Adrenal gland (tissue), 12 donors: ENCODE measurements around the gene ZNF700. TPM values are rescaled to one million over a fixed set of nuclear protein-coding genes. Genes with fewer than 3 reads are reported as not detected.

Experiments
- DNase-seq, 7 donors: peaks; one replicate each; pipeline ENCODE4 v3.0.0-alpha.2; 2019 to 2020
- H3K27ac ChIP-seq, 5 donors: fragments of 200-600 bp; sonication (generic) in 4 of 5; 1 replicate in 3 of 5; 2 replicates in 2 of 5; pipeline versions ENCODE4 v1.5.1 to v1.8.0; 2016 to 2020; ENCODE audit warnings: mild to moderate bottlenecking in 1 of 5
- H3K27me3 ChIP-seq: fragments of 200-600 bp; 2 replicates; pipeline ENCODE4 v1.8.0; 2021
- H3K36me3 ChIP-seq, 2 donors: fragments of 200-600 bp; replicated peaks in 1 of 2; 1 replicate in 1 of 2; 2 replicates in 1 of 2; pipeline versions ENCODE4 v1.5.1 to v1.8.0; 2018 to 2022
- H3K4me1 ChIP-seq, 2 donors: fragments of 200-600 bp; replicated peaks in 1 of 2; 1 replicate in 1 of 2; 2 replicates in 1 of 2; pipeline versions ENCODE4 v1.5.1 to v1.8.0; 2018 to 2021
- H3K4me3 ChIP-seq, 4 donors: fragments of 200-600 bp; sonication (generic) in 3 of 4; one replicate each; pipeline ENCODE4 v1.5.1; 2016 to 2018
- H3K9me3 ChIP-seq, 3 donors: fragments of 200-600 bp; sonication (generic) in 1 of 3; replicated peaks in 1 of 3; 1 replicate in 2 of 3; 2 replicates in 1 of 3; pipeline versions ENCODE4 v1.5.1 to v1.8.0; 2016 to 2021
- POLR2A ChIP-seq, 2 donors: fragments of 450-650 bp; IDR thresholded peaks; one replicate each; pipeline ENCODE4 v1.6.1; 2017; ENCODE audit warnings: antibody characterized with exemption in 2 of 2, mild to moderate bottlenecking in 2 of 2, moderate library complexity in 1 of 2
- WGBS, 4 donors: extraction: QIAGEN DNeasy Blood & Tissue Kit in 2 of 4; methylation state at CpG; one replicate each; pipeline versions ENCODE4 v1.1.5 to v1.1.7; 2013 to 2017; 5-methylcytosine and 5-hydroxymethylcytosine counted together
- intact Hi-C, 2 donors: fragments of 100-400 bp; cut with DNase I; formaldehyde crosslinking; loops; one replicate each; pipeline versions ENCODE4 v1.14.1 to v1.15.0; 2022 to 2023
- polyA plus RNA-seq, 3 donors: library from polyadenylated mRNA; stranded (reverse); fragments of 200-250 nt in 2 of 3; fragments of 350-450 nt in 1 of 3; fragmentation: Illumina TruSeq in 1 of 3; extraction: RNeasy Lipid Tissue Mini Kit (QIAGEN cat#74804) in 1 of 3; gene quantifications; one replicate each; pipeline ENCODE4 v1.2.3, GENCODE V29; 2013 to 2014
- total RNA-seq, 9 donors: library from RNA; depleted of rRNA in 4 of 9; stranded (reverse); fragments of >200 nt in 4 of 9; fragments of 120-200 nt in 1 of 9; fragmentation: NEBNext Ultra II Directional in 1 of 9; extraction: Animal tissue kit (Norgen Biotek cat#: 25700) in 1 of 9; gene quantifications; one replicate each; pipeline versions ENCODE4 v1.1.0 to v1.2.4, GENCODE V29; 2013 to 2023
- TF ChIP-seq, protein P1 (sequence below), 6 experiments: fragments of 450-650 bp in 4 of 6; fragments of 200-600 bp in 2 of 6; sonication (generic) in 1 of 6; IDR thresholded peaks; 1 replicate in 5 of 6; 2 replicates in 1 of 6; pipeline versions ENCODE4 v1.5.1 to v1.8.0; 2016 to 2021; ENCODE audit warnings: antibody characterized with exemption in 6 of 6, mild to moderate bottlenecking in 2 of 6, moderate library complexity in 1 of 6
- donor health status: healthy with polysubstance abuse.
- donor health status: Bipolar disorder and iron deficiency.
- donor health status: DM: yes; HTN: yes; CAD: no.
- donor health status: DM: no; HTN: no; CAD: no.
- donor health status: DM: no; HTN: no; CAD: no.
- donor health status: DM: yes; HTN: yes; CAD: no.

The ZNF700 gene
- total and polyA plus RNA-seq, 12 donors: 5.5 to 27.3 (median 12.4) TPM

DNA sequence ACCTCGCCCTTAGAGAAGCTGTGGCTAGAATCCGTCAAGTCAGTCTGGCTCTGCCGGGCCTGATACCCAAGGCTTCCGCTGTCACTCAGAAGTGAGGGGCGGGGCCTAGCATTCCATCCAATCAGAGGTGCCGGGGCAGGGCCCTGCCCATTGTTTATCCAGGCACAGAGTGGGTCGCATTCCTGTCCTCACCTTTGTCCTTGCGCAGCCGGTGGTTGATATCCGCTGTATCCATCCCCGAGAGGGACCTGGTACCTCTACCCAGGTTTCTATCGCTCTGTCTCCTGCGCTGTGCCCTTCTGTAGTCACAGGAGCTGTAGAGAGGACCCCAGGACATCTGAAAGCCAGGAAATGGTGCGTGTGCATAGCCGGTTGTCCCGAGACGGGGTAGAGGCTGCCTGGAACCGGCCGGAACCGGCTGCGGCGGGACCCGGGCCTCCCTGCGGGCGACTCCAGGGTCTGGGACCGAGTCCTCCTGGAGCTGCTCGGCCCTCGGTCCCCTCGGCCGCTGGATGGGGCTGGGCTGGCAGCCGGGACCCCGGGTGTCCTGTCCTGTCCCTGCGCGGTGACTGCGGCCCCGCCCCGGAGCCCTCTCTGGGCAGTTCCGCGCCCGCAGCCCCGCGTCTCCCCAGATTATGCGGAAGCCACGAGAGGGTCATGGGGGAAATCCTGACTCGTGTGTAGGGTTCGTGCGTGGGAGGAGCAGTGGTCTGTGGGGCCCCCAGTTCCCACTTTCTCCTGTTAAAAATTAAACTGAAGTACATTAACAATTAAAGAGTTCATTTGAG lies 40.1 kb downstream of the ZNF700 start, which contains the start of gene ZNF763:
Gene ZNF763, plus strand, starts transcription at position 183 of the 788 bp plus-strand sequence. Its CDS starts 169 bp downstream, at position 352.
- intact Hi-C loops: no loop called here
- H3K27me3 ChIP-seq: no peaks in the 10 kb centered on the region
- H3K4me1 ChIP-seq: peaks cover 12 to 14% of the 10 kb centered on the region in 2 donors
- TF ChIP-seq, protein P1, sequence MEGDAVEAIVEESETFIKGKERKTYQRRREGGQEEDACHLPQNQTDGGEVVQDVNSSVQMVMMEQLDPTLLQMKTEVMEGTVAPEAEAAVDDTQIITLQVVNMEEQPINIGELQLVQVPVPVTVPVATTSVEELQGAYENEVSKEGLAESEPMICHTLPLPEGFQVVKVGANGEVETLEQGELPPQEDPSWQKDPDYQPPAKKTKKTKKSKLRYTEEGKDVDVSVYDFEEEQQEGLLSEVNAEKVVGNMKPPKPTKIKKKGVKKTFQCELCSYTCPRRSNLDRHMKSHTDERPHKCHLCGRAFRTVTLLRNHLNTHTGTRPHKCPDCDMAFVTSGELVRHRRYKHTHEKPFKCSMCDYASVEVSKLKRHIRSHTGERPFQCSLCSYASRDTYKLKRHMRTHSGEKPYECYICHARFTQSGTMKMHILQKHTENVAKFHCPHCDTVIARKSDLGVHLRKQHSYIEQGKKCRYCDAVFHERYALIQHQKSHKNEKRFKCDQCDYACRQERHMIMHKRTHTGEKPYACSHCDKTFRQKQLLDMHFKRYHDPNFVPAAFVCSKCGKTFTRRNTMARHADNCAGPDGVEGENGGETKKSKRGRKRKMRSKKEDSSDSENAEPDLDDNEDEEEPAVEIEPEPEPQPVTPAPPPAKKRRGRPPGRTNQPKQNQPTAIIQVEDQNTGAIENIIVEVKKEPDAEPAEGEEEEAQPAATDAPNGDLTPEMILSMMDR (IDR thresholded peaks at IDR 0.05): no peak
- TF ChIP-seq POLR2A (IDR thresholded peaks at IDR 0.05): peak in 1 of 2 donors; percentile 60
- H3K27ac ChIP-seq: peak within 1 kb of the TSS; percentile 47 to 96 (median 88)
- H3K36me3 ChIP-seq: no peaks in the 10 kb centered on the region
- no peaks in the 10 kb centered on the region for H3K9me3 ChIP-seq
- peak; percentile 91 to 97 (median 95) for DNase-seq
- WGBS, 4 donors: 0 to 1% (median 0%) methylated on average over 14 to 47 of the region's 47 CpGs
- H3K4me3 ChIP-seq: peak within 1 kb of the TSS; percentile 25 to 95 (median 52)

- H3K4me3 ChIP-seq: no peak overlapping the region
- no peaks in the 10 kb centered on the region for H3K27me3 ChIP-seq
- 71 to 79% (median 77%) methylated on average over 1 of the region's 1 CpG for WGBS, 4 donors
- H3K27ac ChIP-seq: no peak overlapping the region
- intact Hi-C loops: no loop called here
- TF ChIP-seq POLR2A (IDR thresholded peaks at IDR 0.05): no peak
- TF ChIP-seq, protein P1 (IDR thresholded peaks at IDR 0.05): no peak
- no peaks in the 10 kb centered on the region for H3K36me3 ChIP-seq
- H3K9me3 ChIP-seq: no peaks in the 10 kb centered on the region
- DNase-seq: no peak
- peaks cover 4 to 7% of the 10 kb centered on the region in 2 donors for H3K4me1 ChIP-seq
Observed at GRCh38 chr19:11970174-11970573, 45.3 kb downstream of the ZNF700 start.

GRCh38 chr19:11971041-11971440 lies 46.1 kb downstream of the ZNF700 start:
- no peak for DNase-seq
- TF ChIP-seq, protein P1 (IDR thresholded peaks at IDR 0.05): no peak
- no peak for TF ChIP-seq POLR2A (IDR thresholded peaks at IDR 0.05)
- Histone ChIP-seq H3K27me3 (no peaks in the 10 kb centered on the region), H3K4me1 (no peaks in the 10 kb centered on the region), H3K27ac (peak overlapping the region in 1 of 5 donors; percentile 9), H3K4me3 (no peak overlapping the region), H3K9me3 (no peaks in the 10 kb centered on the region), H3K36me3 (no peaks in the 10 kb centered on the region)
- intact Hi-C loops: no loop called here
- WGBS, 4 donors: 73 to 87% (median 83%) methylated on average over 2 of the region's 2 CpGs

GRCh38 chr19:11973019-11973810 lies 48.3 kb downstream of the ZNF700 start:
- WGBS, 4 donors: 84 to 92% (median 86%) methylated on average over 5 of the region's 5 CpGs
- intact Hi-C loops: no loop called here
- Histone ChIP-seq H3K36me3 (peaks cover 0 to 5% of the 10 kb centered on the region in 2 donors), H3K4me1 (no peaks in the 10 kb centered on the region), H3K27ac (no peak overlapping the region), H3K27me3 (no peaks in the 10 kb centered on the region), H3K9me3 (peaks cover 0 to 12% (median 0%) of the 10 kb centered on the region in 3 donors), H3K4me3 (no peak overlapping the region)
- DNase-seq: no peak
- no peak for TF ChIP-seq POLR2A (IDR thresholded peaks at IDR 0.05)
- TF ChIP-seq, protein P1 (IDR thresholded peaks at IDR 0.05): no peak
